ENCODE data around the gene OR52H1. TPM values are rescaled to one million over a fixed set of nuclear protein-coding genes. Genes with fewer than 3 reads are reported as not detected.

Gene OR52H1
- total and polyA plus RNA-seq, 2 of the 4 experiments (the other 2 are of a cell fraction): 0.18 TPM; not detected in 1

DNA sequence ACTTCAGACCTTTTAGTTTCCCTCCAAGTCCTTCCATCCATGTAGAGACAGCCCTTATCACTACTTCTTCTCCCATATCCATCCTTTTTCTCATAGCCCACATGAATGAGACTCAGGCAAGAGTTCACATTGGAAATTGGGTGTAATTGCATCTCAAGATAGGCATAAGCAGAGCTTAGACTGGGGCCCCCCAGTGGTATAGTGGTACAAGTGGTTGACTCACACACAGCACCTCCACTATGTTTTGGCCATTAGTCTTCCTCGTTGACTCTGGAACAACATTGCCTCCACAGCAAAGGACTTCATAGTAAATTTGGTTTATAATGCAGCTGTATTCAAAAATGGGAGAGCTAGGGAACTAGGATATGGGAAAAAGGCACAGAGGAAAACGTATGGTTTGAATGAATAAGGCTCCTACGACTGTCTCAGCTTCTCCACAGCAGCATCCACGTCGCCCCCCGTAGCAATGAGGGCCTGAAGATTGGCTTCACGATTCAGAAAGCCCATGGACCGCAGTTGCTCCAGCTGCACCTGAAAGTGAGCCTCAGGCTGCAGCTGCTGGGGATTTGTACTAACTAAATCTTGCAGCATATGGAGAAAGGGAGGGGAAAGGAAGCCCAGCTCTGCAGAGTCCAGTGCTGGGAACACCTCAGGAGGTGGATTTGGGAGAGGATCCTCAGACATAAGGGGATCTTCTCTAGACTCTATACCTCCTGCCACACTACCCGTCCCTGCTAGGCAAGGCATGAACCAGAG, 41.0 kb downstream of the OR52H1 start:
- Histone ChIP-seq H4K91ac (ENCODE audit: insufficient read depth, low read depth, low read length) (no peak overlapping the region), H2AFZ (replicated peaks; ENCODE audit: low read length, poor library complexity) (no peak overlapping the region), H3K14ac (replicated peaks; ENCODE audit: low read depth, low read length) (no peak overlapping the region), H2BK20ac (ENCODE audit: low read depth, low read length) (no peak overlapping the region), H3K4me1 (ENCODE audit: control insufficient read depth, insufficient read depth, low read length) (no peaks in the 10 kb centered on the region), H3K4me3 (ENCODE audit: insufficient read depth, low read depth, low read length) (no peak overlapping the region), H4K20me1 (ENCODE audit: insufficient read depth, low read length) (no peaks in the 10 kb centered on the region), H4K8ac (ENCODE audit: low read depth in 2 of 2, low read length in 2 of 2) (no peak overlapping the region), H3K4me2 (ENCODE audit: low read depth, low read length) (no peak overlapping the region), H3K36me3 (ENCODE audit: control insufficient read depth, insufficient read depth, low read length) (no peaks in the 10 kb centered on the region), H3K18ac (ENCODE audit: low read depth, low read length) (no peak overlapping the region), H3K79me1 (ENCODE audit: low read depth in 1 of 2, low read length in 2 of 2) (no peaks in the 10 kb centered on the region), H3K27me3 (ENCODE audit: control insufficient read depth, insufficient read depth, low read length) (peaks cover 3% of the 10 kb centered on the region), H2AK9ac (replicated peaks; ENCODE audit: low read depth, low read length, poor library complexity) (no peak overlapping the region), H2AK5ac (ENCODE audit: low read depth, low read length) (no peak overlapping the region), H3K27ac (ENCODE audit: insufficient read depth, low read length) (no peak overlapping the region), H3K9me1 (ENCODE audit: insufficient read depth, low read length) (no peaks in the 10 kb centered on the region), H3K23ac (ENCODE audit: low read depth, low read length) (no peak overlapping the region), H2BK120ac (ENCODE audit: low read depth, low read length) (no peak overlapping the region), H3K9me3 (ENCODE audit: control insufficient read depth, insufficient read depth, low read length) (no peaks in the 10 kb centered on the region), H2BK5ac (ENCODE audit: low read depth, low read length, poor library complexity, severe bottlenecking) (no peak overlapping the region), H4K5ac (ENCODE audit: low read depth, low read length) (no peak overlapping the region), H3K9ac (ENCODE audit: low read depth, low read length) (no peak overlapping the region), H3K4ac (ENCODE audit: low read depth, low read length) (no peak overlapping the region), H2BK15ac (ENCODE audit: low read depth, low read length) (no peak overlapping the region), H3K56ac (ENCODE audit: extremely low read depth, insufficient read depth, low read length) (no peak overlapping the region)
- DNase-seq (no peak), ATAC-seq (ENCODE audit: low read depth) (no peak)
- intact Hi-C loops (cut with micrococcal nuclease) (no loop called here), dilution Hi-C loops (cut with HindIII; ENCODE audit: low sequenced_read_pairs, unreplicated experiment) (no loop called here), in situ Hi-C loops (cut with MboI; ENCODE audit: low sequenced_read_pairs) (no loop called here)
- TF ChIP-seq POLR2A (IDR thresholded peaks at IDR 0.05; ENCODE audit: low read depth, low read length) (no peak), FOS (IDR thresholded peaks at IDR 0.05; ENCODE audit: low read depth, low read length) (no peak), NFE2L2 (IDR thresholded peaks at IDR 0.05; ENCODE audit: low read depth, low read length) (no peak), RAD21 (IDR thresholded peaks at IDR 0.05; ENCODE audit: low read length) (no peak), BHLHE40 (IDR thresholded peaks at IDR 0.05; ENCODE audit: low read depth, low read length) (no peak), RFX5 (IDR thresholded peaks at IDR 0.05; ENCODE audit: low read depth, low read length) (no peak), MXI1 (IDR thresholded peaks at IDR 0.05; ENCODE audit: borderline replicate concordance, low read depth, low read length) (no peak), CEBPB (IDR thresholded peaks at IDR 0.05; ENCODE audit: low read depth, low read length) (no peak), MAFK (IDR thresholded peaks at IDR 0.05; ENCODE audit: low read depth, low read length) (no peak), MAZ (IDR thresholded peaks at IDR 0.05; ENCODE audit: borderline replicate concordance, low read depth, low read length) (no peak), RCOR1 (IDR thresholded peaks at IDR 0.05; ENCODE audit: insufficient replicate concordance, low read length) (no peak)
- TF ChIP-seq, protein P1, sequence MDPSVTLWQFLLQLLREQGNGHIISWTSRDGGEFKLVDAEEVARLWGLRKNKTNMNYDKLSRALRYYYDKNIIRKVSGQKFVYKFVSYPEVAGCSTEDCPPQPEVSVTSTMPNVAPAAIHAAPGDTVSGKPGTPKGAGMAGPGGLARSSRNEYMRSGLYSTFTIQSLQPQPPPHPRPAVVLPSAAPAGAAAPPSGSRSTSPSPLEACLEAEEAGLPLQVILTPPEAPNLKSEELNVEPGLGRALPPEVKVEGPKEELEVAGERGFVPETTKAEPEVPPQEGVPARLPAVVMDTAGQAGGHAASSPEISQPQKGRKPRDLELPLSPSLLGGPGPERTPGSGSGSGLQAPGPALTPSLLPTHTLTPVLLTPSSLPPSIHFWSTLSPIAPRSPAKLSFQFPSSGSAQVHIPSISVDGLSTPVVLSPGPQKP (IDR thresholded peaks at IDR 0.05; ENCODE audit: borderline replicate concordance, low read depth, low read length): no peak
- TF ChIP-seq, protein P2, sequence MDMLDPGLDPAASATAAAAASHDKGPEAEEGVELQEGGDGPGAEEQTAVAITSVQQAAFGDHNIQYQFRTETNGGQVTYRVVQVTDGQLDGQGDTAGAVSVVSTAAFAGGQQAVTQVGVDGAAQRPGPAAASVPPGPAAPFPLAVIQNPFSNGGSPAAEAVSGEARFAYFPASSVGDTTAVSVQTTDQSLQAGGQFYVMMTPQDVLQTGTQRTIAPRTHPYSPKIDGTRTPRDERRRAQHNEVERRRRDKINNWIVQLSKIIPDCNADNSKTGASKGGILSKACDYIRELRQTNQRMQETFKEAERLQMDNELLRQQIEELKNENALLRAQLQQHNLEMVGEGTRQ (IDR thresholded peaks at IDR 0.05; ENCODE audit: low read depth, low read length): no peak
- no TSS peak for BruUV-seq (replicated peaks)
- CTCF ChIA-PET: no interaction called here
- WGBS, 2 experiments (ENCODE audit: extremely low coverage in 2 of 2, insufficient read length in 1 of 2): 60% methylated on average over 6 of the region's 9 CpGs; no CpG with 5 or more reads in 1 of the 2 experiments
- POLR2A ChIA-PET (ENCODE audit: unreplicated experiment): no interaction called here

Measured in IMR-90 (cell line).